Measurements from ENCODE around the gene FBXO47.

The FBXO47 gene, protein sequence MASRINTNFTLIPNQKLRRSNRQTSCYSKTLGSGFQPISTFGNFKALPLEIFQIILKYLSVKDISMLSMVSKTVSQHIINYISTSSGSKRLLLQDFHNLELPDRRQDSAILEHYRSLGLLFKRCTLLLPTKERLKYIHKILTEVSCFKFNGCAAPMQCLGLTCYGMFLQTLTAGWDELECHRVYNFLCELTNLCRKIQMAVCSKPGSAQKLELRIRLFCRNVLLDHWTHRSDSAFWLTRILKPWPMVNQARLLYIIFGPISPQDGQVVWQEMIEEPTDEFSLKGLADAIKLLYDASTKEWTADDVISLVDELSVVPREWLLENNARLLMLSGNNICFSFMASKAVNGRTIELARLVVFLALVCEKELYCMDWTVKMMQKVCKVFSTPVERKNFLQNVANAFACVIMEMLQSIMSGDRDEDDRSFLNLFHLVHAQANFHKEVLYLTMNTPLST
- 0 to 0.10 (median 0) reads per million in 18 experiments for total RNA-seq

DNA sequence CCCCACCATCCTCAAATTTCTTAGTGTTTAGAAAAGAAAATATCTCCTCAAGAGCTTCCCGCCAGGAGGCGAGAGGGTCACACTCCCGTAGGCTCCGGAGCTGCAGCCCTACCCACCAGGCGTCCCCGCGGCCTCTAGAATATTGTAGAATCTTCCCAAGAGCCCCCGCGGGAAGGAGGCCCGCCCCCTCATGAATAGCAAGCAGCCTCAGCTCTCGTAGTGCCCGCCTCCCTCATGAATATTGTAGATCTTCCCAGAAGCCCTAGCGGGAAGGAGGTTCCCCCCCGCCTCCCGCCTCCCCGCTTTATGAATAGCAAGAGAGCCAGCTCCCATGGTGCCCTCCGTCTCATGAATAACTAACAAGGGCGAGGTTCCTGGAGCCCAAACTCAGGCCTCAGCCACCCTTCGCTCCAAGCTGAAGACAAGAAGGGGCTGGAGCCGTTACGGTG, at the start of gene FBXO47:
Gene FBXO47 (minus strand): TSS at position 114 of the 449 bp plus-strand sequence. CDS start 4,378 bp downstream, outside the sequence.
- peak; percentile 79 to 91 for DNase-seq

DNA sequence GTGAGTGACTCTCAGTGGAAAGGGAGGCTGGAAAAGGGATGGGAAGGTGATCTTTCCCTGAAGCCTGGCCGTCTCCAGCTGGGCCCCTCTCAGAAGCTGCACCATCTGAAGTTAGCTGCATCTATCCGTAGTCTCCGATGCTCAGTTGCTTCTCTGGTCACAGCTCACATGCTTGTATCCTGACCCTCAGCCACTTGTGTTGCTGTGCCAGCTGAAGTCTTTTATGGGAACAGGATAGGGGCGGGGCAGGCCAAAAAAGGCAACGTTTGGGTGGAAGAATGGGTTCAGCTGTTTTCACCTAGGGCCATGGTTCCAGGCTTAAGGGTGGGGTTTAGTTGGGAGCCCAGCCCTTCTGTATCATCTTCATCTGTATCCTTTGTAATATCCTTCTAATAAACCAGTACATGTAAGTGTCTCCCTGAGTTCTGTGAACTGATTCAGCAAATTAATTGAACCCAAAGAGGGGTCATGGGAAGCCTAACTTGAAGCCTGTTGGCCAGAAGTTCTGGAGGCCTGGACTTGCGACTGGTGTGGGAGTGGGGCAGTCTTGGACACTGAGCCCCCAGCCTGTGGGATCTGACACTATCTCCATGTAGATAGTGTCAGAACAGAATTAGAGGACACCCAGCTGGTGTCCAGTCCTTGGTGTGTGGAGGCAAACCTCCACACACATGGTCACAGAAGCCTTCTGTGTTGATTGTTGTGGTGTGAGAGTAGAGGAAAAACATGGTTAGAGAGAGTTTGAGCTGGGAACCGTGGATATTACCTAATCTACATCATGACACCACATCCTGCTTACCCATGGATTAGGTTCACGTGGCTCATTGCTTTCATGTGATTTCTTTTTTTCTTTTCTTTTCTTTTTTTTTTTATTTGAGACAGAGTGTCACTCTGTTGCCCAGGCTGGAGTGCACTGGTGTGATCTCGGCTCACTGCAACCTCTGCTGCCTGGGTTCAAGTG, 49.3 kb upstream of the FBXO47 start:
- peak; percentile 57 to 70 for DNase-seq

DNA sequence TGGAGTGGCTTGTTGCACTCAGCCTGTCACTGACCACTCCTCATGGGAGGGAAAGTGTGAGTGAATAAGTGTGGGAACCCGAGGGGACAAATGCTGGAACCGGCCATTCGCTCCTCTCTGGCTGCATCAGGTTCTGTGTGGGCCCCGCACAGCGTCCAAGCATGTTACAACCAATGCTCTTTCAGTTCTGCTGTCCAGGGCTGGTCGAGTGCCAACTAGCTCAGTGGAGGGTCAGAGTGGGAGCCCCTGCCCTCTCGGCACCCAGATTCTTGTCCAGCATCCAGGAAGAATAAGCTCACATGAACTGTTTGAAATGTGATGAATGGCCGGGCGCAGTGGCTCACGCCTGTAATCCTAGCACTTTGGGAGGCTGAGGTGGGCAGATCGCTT, 48.3 kb upstream of the FBXO47 start:
- no peak for DNase-seq

DNA sequence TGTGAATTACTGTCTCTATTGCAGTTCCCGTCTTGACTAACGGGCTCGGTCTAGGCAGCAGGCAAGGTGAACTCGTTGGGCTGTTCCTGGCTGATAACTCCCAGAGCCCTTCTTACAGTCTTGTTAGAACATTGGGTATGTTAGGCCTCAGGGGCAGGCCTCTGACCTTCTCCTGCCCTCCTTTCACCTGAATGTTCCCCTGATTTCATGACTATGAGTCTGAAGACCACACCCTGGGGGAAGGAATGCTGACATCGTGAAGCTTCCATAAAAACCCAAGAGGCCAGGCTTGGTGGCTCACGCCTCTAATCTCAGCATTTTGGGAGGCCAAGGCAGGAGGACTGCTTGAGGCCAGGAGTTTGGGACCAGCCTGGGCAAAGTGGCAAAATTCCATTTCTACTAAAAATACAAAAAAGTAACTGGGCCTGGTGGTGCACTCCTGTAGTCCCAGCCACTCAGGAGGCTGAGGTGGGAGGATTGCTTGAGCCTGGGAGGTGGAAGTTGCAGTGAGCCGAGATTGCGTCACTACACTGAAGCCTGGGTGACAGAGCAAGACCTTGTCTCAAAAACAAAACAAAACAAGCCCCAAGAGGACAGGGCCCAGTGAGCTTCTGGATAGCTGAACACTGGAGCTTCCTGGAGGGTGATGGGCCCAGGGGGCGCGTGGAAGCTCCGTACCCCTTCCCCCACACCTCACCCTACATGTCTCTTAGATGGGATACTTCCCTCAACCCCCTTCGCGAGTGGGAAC, 47.8 kb upstream of the FBXO47 start:
- peak; percentile 65 to 79 for DNase-seq

DNA sequence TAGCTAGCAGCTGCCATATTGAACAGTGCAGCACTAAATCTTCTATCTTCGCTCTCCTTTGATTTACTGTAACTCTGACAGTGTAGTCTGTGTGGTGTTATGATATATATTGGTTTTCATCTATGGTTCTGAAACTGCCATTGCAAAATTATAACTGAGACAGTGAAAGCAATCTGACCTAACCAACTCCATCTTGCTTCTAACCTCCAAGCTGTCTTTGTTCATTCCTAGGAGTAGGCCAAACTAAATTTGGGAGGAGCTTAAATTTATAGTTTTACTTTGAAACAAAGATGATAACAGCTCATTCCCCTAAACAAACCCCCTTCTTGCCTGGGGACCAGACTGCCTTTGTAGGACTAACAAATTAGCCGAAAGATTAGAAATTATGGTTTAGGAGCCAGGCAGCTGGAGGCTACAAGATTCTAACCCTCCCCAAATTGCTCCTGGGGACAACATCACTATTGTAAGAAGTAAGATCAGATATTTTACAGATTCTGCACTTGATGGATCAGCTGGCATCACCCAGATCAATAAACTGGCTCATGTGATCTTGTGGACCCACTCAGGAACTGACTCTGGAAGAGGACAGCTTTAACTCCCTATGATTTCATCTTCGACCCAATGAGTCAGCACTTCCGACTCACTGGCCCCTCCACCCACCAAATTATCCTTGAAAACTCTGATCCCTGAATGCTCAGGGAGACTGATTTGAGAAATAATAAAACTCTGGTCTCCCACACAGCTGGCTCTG, 47.0 kb upstream of the FBXO47 start:
- DNase-seq = peak; percentile 58 to 67

DNA sequence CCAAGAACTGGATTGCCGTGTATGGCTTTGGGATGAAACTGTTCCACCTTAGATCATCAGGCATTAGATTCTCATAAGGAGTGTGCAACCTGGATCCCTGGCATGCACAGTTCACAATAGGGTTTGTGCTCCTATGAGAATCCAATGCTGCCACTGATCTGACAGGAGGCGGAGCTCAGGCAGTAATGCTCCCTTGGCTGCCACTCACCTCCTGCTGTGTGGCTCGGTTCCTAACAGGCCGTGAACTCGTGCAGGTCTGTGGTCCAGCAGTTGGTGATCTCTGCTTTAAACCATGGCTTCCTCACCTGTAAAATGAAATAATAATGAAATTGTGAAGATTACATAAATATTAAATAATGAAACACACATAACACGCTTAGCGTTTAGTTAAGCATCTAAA, 45.5 kb upstream of the FBXO47 start:
- DNase-seq = no peak

DNA sequence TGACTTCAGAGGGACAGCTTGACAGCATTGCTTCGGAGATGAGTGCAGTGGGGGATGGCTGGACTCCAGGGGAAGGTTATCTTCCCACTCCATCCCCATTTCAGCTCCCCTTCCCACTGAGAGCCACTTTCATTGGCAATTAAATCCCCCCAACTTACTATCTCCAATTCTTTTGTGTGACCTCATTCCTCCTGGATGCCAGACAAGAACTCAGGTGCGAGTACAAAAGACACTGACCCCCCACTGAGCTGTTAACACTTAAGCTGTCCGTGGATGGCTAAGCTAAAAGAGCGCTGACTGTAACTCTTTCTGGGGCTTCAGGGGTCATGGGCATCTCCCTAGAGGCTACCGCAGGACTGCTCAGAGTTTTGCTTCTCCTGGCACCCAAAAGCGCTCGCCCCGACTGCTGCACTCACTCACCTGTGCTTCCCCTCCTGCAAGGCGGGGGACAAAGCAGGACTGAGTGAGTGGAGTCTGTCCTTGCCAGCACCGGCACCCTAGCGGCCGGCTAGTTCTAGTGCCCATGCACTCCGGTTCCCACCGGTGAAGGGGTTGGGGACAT, 44.8 kb upstream of the FBXO47 start:
- no peak for DNase-seq

DNA sequence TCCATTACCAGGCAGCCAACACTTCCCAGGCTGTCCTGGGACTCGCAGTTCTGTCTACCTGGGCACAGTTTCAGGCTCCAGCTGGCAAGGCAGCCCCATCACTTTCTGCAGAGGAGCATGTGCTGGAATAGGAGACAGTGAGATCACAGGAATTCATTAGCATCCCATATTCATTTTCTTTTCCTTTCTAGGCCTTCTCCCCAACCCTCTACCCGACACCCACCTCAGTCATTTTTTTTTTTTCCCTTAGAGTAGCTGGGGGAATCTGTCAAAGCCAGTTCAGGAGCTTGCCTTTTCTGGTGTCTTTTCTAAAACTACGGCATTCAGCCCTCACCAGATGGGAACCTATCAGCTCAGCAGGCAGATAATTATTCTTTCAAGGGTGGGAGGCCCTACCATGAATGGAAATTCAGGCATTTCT, 42.4 kb upstream of the FBXO47 start:
- DNase-seq = no peak

DNA sequence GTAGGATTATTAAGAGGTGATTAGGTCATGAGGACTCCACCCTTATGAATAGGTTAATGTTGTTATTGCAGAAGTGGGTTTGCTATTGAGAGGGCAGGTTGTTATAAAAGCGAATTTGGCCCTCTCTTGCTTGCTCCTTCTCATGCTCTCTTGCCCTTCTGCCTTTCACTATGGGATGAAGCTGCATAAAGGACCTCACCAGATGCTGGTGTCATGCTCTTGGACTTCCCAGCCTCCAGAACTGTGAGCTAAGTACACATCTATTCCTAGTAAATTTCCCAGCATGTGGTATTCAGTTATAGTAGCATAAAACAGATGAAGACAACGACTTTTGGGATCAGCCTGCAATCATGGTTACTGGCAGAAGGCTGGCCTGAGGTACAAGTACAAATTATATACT, 41.4 kb upstream of the FBXO47 start:
- no peak for DNase-seq

DNA sequence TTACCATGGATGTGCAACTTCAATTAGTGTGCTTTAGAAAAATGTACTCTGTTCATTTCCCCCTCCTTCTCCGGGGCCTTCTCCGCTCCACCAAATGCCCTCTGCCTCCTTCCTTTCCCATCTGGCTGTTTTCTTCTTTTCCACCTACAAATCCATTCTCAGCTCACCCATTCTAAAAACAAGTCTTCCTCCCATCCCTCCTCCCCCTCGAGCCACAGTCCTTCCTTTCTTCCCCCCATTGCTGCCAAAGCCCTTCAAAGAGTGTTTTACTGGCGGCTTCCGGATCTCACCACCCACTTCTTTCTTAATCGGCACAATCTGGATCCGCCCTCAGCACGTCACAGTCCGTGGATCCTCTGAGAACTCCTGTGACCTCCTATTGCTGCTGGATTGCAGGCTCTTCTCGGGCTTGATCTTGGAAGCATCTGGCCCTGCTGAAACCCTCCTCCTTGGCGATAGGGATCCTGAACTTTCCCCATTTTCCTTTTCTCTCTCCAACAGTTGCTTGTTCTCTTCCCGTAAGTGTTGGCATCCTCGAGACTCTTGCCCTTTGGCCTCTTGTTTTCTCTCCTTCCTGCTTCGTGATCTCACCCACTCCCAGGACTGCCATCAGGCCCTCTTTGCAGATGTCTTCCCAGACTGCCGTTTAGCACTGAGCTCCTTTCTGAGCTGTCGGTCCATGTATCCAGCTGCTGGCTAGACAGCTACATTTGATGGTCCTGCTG, 36.0 kb upstream of the FBXO47 start:
- peak; percentile 81 for DNase-seq

DNA sequence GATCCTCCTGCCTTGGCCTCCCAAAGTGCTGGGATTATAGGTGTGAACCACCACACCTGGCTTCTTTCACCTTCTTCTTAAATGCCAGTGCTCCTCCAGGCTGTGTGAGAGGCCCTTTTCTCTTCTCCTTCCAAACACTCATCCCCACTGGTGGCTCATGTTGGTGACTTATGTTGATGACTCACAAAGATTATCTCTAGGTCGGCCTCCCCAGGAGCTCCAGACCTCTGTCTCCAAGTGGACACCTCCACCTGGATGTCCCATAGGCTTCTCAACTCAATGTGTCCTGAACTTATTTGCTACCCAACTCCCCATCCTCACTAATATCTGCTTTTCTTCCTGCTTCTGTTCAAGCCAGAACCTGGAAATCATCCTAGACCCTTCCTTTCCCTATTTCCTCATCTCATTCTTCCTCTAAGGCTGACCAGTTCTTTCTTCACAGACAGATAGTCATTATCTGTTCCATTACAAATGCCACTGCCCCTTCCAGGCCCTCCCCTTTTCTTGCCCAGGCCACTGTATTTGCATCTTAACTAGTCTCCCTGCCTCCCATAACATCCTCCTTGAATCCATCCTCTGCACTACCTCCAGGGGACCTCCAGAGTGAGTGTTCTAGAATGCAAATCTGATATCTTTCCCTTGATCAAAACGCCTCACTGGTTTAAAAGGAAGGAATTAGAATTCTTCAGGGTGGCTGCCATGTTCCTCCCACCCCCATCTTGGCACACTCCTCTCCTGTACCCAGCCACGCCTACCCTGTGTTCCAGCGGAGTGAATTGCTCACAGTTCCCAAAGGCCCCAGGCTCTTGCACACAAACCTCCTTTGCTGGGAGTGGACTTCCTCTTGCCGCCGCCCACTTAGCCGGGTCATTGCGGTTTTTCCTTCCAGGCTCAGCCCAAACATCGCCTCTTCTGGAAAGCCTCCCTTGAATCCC, 34.8 kb upstream of the FBXO47 start:
- peak; percentile 94 to 95 for DNase-seq

DNA sequence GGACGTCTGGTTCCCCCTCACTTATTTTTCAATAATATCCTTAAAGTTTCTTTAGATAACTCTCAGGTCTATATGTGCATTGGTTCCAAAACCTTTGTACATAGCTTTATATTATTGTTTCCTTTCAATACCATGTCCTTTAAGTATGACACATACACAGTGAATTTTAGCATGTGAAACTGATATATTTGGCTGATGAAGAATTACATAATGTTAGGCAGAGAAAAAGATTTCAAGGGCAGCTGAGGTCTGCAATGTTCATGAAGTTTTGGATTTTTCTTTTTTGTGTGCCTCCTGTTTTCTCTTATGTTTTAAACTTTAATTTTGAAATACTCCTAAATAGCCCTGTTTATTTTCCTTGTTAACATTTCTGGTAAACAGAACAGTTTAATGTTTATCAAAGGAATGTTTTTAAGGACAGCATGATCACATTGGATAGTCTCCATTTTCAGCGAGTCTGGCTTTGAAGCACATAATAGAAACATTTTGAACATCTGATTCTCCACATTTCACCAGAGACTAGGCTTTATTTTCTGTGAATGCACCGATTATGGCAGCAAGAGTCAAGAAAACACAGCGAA, 32.9 kb upstream of the FBXO47 start:
- DNase-seq = no peak

DNA sequence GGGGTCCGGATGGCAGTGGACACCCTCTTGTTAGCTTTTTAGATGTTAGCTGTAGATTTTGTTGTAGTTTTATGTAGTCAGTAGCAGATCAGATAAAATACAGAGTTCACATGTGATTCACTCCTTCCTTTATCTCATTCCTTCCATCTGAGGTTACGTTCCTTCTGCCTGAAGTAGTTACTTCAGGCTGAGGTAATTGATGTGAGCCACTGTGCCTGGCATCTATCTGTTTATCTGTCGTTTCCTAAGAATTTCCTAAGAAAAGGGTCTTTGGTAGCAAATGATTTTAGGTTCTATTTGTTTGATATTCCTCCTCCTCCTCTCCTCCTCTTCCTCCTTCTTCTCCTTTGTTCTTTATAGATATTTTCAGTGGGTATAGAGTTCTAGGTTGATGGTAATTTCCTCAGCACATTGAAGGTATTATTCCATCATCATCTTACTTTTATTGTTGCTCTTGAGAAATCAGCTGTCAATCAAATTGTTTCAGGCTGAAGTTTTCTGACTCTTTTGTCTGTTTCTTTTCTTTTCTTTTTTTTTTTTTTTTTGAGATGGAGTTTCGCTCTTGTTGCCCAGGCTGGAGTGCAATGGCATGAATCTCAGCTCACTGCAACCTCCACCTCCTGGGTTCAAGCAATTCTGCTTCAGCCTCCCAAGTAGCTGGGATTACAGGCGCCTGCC, 29.6 kb upstream of the FBXO47 start:
- DNase-seq = no peak

DNA sequence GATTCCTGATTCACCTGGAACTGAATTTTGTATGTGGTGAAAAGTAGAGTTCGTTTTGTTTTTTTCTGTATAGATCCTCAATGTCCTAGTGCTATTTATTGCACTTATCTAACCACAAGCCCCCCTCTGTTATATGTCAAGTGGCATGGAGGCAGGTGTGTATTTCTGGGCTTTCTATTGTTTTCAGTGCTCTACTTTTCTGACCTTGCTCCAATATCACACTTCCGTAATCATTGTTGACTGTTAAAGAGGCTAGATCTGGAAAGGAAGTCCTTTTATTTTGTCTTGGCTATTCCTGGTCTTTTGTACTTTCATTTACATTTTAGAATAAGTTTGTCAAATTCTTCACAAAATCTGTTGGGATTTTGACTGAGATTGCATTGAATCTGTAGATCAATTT, 26.8 kb upstream of the FBXO47 start:
- no peak for DNase-seq

DNA sequence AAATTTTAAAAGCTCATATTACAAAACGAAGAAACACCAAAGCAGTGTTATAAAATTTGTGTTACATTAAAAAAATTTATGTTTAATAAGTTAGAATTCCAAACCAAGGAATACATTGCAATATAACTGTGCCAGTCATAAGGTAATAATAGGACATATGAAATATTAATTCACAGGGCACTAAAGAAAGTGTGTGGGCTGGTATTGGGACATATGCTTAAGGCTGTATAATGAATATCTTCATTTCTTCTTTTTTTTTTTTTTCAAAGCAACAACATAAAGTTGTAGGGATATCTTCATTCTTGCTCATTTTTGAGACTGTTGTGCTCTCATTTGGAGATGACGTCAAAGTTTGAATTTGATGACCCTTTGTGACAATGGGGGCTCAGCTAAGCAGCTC, 17.5 kb upstream of the FBXO47 start:
- DNase-seq = peak; percentile 75 to 78

DNA sequence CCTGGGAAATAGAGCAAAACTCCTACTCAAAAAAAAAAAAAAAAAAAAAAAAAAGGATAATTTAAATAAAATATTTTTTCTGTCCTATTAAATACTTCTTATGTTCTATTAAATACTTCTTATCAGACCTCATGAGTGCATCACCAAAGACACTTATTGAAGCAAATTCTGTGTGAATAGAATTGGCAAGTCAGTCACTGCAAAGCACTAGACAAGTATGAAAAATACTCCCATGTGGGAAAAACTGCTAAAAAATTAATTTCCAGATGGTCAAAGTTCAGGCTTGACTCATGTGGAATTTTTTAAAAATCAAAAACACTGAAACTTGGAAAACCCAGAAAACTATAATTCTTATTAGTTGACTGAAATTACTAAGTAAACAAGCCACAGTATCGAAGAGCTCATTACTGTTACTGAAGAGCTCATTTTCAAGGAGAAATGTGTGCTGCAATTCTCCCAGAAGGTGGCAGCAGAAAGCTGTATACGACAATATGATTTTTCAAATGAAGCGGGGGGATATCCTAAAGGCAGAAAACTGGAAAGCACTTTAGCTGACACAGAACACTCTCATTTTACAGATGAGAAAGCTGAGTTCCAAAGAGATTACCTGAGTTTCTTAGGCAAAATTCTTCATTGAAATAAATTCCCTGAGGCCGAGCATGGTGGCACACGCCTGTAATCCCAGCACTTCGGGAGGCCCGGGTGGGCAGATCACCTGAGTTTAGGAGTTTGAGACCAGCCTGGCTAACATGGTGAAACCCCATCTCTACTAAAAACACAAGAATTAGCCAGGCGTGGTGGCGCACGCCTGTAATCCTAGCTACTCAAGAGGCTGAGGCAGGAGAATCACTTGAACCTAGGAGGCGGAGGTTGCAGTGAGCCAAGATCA, 15.9 kb upstream of the FBXO47 start:
- DNase-seq = peak; percentile 71

DNA sequence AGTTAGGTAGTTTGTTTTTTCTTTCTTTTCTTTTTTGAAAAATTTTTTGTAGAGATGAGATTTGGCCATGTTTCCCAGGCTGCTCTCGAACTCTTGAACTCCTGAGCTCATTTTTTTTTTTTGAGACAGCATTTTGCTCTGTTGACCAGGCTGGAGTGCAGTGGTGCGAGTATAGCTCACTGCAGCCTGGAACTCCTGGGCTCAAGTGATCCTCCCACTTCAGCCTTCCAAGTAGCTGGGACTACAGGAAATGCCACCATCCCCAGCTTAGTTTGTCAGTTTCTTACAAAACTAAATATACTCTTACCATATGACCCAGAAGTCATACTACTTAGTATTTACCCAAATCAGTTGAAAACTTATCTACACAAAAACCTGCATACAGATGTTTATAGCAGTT, 14.4 kb upstream of the FBXO47 start:
- DNase-seq = no peak

Data from inflammatory macrophage (primary cell).